GM19438 (cell line): ENCODE results near the gene CIAO2B.

ENCODE experiments used
- ATAC-seq: cut with Tn5 transposase; IDR thresholded peaks from one replicate; pipeline ENCODE4 v1.9.1; 2021; ENCODE audit warnings: low read depth; ENCODE audit not compliant: unreplicated experiment

The CIAO2B gene

DNA sequence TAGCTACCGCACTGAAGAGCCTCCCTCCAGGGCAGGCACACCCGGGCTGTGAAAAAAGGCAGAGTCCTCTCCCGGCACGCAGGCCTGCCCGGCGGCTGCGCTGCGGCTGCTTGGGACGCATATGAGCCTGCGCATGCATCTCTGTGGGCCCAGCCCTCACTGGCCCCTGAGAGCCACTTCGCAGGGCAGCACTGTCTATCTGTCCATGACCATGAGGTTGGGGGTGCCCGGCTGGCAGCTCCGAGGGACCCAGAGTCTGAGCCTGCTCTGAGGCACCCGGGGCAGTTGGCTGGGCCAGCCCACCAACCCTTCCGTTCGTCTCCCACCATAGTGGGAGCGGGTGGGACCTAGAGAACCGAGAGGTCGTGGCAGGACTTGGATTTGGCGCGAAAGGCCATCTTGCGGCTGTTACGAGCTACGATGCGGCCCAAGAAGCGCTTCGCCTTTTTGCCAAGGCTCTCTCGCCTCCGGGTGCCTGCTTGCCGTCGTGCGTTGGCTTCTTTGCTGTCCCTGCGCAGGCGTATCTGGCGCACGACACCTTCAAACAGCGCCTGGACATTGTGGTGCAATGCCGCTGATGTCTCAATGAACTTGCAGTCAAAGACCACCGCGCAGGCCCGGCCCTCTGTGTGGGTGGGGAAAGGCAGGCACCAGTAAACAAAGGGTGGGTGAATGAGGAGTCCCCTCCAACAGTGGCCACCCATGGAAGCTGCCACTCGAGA, 12.3 kb downstream of the CIAO2B start:
- no peak for ATAC-seq

DNA sequence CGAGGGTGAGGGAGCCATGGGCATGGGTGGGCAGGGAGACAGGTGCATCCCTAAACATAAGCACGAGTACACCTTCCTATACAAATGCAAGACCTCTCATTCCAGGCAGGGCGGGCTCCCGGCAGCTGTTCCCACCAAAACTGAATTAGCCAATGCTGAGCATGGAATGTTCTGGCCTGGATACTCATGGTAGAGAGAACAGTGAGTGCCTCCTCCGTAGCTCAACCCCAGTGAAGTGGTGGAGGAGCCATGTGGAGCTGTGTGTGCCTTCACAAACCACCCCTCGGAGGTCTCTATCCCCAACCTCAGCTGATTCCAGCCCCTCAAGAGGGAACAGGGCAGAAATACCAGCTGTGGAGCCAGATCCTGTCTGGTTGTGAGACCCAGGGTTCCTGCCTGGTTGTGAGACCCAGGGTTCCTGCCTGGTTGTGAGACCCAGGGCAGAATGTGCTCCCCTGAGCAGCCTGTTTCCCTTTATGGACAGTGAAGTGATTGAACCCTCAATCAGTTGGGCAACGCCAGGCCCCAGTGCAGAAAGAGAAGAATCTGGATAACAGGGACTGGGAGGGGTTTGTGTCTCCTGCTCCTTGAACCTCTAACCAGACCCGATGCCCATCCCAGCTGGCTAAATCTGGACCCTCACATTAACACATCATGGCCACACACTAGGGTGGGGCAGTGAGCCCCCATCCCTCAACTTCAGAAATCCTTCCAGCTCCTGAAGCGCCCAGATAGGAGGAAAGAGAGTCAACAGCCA, 13.1 kb downstream of the CIAO2B start:
- ATAC-seq = no peak

DNA sequence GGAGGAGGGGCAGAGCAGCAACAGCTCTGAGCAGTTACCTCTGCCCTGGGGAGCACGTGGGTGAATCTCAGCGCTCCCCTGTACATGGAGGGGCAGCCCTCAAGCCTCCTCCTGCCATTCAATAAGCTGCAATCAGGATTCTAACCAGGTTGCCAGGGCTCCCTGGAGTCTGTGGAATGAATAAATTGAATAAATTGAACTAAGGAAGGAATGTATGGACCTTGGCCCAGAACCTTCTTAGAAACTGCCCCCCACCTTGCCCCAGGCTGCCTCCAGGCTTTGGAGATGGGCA, 14.0 kb downstream of the CIAO2B start:
- ATAC-seq = no peak

DNA sequence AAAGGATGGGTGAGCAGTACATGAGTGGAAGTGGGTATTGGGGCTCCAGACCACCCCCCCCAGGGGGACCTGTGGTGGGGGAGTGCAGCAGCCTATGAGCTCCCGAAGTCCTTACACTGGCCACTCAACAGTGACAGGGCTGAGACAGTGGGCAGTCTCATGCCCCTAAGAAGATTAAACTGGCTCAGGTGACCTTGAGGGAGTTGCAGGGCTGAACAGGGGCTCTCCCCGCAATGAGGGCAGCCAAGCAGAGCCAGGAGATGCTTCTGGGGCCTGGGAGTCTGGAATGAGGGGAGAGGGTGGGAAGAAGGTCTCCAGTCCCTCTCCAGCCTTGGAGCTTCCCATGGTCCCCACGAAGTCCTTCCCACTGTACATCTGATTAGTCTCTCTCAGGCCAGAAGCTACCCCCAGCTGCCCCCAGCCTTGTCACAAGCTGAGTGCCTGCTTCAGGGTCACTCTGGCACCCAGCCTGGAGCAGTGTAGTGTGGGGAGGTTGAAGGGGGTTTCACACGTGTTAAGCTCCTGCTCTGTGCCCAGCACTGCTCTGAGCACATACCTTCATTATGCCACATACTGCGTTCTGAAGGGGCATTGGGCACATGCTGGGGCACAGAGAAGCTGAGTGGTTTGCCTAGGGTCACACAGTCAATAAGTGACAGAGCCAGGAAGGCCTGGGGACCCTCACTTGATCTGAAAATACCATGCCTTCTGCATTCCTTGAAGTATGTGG, 14.5 kb downstream of the CIAO2B start:
- no peak for ATAC-seq

DNA sequence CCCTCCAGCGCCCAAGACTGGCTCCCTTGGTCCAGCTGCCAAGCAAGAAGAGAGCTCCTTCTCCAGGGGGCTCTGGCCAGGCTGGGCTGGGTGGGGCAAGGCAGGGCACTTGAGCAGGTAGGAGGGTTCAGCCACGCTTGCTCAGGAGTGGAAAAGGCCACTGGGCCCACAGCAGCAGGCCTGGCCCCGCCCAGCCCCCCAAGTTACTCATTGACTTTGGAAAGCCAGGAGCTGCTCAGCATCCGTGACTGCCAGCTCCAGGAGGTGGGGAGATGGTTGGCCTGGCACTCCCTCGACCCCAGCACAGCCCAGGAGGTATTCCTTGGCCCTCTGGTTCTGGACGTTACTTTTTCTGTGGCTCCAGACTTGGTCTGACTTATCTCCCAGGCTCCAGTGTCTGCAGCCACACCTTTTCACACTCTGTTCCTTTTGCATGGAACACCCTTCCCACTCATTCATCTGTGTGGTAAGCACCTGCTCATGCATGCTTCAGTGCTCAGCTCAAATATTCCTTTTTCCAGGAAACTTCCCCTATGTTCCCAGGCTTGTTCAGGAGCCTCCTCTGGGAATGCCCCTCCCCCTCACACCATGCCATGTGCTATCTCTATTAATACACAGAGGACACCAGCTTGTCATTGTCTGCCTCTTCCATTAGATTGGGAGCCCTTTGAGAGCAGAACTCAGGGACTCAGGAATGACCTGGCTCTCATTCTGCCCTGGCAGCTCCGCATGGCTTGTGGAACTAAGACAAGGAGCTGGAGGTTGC, 15.2 kb downstream of the CIAO2B start, which contains the start of gene CDH16:
TSS of gene CDH16 (minus strand) at position 83 of the 766 bp plus-strand sequence. CDS start 820 bp downstream, outside the sequence.
- ATAC-seq = no peak

DNA sequence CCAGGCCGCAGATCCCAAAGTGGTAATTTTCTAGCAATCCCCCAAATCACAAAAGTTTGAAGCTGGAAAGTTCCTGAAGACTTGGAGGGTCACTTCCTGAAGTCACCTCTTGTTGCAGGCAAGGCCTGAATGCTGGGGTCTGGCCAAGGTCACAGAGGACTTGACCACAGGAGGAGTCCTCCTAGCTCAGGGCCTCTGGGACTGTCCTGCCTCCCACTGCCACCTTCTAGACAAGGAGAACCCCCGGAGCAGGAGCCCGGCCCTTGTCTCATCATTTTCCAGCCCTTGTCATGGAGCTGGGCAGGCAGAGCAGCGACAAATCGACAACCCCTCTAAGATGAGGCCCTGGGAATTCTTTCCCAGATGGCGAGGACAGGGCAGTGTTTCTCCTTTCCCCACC, 15.8 kb downstream of the CIAO2B start:
- ATAC-seq = no peak

DNA sequence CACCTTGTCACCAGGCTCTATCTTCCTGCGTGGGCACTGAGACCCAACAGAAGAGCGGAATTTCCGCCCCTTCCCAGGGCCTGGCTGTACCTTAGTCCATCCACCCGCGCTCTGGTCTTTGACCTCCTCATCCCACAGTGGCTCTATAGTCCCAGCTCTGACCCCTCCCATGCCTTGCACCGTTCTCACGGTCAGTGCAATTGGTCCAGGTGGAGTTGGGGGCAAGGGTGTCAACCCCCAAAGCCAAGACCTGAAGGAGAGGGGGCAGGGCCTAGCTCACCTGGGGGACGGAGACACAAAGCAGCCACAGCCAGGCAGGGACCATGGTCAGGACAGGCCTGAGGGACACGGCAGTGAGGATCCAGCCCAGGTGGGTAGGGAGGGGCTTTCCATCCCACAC, 16.5 kb downstream of the CIAO2B start:
- no peak for ATAC-seq

DNA sequence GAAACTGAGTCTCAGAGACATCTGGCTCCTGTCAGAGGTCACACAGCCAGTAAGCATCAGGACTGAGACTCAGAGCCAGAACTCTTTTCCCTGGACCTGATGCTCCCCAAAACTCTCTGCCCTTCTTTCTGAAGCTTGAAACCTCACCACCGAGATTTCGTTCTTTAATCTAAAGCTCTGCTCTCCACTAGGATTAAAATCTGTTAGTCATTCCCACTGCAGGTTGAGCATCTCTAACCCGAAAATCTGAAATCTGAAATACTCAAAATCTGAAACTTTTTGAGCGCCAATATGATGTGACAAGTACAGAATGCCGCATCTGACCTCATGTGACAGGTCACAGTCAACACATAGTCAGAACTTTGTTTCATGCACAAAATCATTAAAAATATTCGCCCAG, 17.7 kb downstream of the CIAO2B start:
- ATAC-seq = no peak

DNA sequence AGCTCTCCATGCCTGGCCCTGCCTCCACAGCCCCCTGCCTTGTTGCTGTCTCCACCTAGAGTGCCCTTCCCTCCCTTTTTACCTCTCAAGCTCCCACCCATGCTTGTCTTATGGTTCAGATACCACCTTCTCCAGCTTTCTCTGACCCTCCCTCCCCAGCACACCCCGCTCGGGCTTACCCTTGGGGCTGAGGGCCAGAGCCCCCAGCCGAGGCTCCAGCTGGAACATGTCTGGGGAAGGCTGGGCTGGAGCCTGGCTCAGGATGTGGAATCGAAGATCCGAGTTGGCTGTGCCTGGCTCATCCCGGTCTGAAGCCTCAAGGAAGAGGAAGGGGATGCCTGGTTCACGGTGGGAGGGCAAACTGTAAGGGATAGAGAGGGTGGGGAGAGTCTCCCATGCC, 19.2 kb downstream of the CIAO2B start:
- ATAC-seq = no peak

DNA sequence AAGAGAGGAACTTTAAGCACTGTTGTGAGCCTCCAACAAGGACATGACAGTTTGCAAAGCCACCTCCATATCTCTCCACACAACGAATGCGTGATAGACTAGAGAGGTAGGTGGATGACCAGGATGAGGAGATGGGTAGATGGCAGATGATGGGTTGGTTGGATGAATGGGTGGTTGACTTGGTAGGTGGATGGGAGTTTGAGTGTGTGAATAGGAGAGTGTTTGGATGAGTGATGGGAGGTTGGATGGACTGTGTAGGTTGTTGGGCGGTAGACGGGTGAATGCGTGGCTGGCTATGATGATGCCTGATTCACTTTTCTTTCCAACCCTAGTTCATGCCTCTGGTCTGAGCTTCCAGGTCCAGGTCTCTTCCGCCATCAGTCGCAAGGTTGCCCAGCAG, 19.7 kb downstream of the CIAO2B start:
- no peak for ATAC-seq

DNA sequence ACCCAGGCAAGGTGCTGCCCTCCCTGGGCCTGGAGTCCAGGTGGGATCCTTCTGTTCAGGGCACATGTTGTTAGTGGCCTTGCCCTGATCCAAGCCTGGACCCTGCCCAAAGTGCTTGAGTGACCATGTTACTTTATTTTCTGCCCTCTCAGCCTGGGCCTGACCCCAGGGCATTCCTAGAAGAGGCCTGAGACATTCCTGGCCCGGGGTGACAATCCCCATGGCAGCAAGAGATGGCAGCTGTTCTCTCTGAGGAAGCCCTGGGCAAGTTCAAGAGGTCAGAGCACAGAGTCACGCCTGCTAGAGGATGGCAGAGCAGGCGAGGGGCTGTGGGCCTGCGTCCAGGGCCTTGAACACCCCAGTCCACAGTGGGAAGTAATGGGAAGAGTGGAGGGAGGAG, 20.5 kb downstream of the CIAO2B start:
- ATAC-seq = no peak

DNA sequence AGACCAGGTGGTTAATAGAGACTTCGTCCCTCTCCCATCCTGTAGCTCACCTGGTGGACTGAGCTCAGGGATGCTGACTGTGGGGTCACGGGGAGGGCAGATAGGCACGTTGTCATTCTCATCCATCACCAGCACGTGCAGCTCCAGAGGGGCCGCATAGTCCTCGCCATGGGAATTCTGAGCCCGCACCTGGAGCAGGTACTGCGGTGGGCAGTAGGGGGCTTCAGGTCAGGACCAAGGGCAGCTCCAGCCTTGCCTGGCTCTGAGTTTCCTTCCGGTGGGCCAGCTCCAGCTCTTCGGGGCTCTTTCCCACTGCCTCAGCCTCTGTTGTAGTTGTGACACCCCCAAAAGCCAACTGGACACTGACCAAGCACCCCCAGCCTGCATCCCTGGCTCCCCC, 21.1 kb downstream of the CIAO2B start:
- ATAC-seq = no peak

DNA sequence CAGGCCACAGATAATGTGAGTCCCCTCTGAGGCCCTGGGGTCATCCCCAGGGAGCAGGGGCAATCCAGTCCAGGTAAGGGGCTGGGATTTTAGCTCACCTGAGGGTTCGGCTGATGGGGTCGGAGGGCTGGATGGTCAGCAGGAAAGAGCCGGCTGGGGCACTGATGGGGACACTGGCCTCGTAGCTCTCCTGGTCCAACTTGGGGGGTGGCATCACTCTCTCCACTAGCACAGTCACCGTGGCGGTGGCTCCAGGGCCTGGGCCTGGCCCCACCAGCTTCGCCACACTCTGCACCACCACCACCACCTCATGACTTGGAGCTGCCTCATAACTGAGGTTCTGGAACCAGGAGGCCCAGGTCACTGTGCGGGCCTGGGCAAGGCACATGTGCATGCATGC, 22.4 kb downstream of the CIAO2B start:
- ATAC-seq = no peak

DNA sequence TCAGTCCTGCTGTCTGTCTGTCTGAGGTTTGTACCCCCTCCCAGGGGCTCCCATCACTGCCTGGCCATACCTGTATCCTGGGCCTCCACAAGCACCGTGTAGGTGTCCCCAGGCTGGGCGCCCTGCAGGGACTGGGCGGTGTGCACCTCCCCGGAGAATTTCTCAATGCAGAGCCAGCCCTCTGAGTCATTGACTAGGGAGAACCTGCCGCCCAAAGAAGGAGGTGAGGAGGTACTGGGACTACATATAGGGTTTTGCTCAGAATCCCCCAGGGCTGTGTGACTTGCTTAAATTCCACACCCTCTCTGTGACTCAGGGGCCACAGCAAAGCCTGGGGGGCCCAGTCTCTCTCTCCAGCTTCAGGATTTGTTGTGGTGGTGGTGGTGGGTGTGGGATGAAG, 23.1 kb downstream of the CIAO2B start:
- no peak for ATAC-seq

DNA sequence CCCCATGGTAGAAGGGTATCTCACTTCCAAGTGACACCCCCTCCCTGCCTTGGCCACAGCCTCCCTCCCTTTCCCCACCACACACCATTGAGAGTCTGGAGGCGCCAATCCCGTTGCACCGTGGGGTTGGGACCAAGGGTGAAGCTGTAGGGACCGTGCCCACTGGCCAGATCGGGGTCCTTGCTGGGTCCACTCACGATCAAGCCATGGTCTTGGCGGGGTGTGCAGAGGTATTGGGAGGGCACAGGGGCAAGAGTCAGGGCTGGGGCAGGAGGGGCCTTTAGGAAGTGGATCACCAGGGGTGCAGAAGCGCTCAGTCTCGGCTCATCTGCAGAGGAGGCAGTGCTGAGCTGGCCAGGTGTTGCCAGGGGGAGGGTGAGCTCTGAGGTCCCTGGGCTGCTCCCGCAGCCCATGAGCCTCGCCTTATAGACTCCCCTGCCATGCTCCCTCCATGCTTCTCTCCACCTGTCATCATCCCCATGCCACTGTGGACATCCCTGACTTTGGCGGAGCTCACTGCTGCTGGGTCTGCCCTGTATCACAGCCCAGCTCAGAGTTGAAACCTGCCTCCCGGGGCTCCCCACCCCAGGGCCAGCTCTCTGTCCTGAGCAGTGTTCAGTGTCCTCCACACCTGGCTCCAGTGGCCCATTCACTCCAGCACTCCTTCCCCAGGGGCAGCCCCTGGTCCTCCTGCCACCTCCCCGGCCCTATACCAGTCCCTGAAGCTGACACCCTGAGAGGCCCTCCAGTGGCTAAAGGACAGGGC, 23.8 kb downstream of the CIAO2B start:
- no peak for ATAC-seq

DNA sequence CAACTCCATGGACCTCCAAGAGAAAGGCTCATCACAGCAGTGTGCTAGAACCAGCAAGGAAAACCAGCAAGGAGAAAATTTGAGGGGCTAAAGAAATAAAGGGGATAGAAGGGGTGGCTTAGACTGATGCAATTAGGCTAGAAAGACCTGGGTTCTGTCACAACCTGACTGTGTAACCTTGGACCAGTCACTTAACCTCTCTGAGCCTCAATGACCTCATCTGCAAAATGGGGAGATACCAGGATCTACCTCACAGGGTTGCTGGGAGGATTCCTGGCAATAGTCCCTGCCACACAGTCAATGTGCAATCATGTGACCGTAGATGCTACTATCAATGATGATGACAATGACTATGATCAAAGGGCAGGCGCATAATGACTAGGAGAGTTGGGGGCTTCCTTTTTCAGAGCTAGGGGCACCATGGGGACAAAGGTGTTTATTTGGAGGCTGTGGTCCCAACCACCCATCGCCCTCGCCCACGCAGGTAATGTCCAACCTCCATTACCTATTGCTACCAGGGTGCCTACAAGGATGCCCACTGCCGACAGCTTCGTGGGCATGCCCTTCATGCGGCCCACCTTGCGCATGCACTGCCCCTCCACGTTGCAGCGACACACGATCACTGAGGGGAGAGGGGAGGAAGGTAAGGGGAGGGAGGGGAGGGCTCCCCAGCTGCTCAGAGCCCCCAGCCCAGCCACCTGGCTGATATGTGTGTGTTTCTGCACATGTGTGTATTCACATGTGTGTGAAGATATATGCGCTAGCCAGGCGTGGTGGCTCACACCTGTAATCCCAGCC, 25.2 kb downstream of the CIAO2B start:
- no peak for ATAC-seq

DNA sequence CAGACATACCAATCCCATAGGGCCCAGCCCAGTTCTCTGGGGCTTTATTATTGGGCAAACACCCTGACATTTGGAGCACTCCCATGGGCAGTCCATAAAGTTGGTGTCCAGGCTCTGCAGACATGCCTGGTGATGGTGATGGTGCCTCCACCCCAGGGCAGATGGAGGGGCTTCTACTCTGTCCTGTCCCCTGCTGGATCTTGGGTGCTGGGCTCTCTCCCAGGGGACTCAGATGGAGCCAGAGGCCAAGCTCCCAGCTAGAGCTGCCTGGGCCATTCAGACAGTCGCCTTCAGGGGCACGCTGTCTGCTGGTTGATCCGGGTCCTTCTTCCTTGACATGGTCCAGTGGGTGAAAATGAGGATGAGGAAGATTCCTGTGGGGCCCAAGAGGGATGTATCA, 26.1 kb downstream of the CIAO2B start:
- no peak for ATAC-seq

DNA sequence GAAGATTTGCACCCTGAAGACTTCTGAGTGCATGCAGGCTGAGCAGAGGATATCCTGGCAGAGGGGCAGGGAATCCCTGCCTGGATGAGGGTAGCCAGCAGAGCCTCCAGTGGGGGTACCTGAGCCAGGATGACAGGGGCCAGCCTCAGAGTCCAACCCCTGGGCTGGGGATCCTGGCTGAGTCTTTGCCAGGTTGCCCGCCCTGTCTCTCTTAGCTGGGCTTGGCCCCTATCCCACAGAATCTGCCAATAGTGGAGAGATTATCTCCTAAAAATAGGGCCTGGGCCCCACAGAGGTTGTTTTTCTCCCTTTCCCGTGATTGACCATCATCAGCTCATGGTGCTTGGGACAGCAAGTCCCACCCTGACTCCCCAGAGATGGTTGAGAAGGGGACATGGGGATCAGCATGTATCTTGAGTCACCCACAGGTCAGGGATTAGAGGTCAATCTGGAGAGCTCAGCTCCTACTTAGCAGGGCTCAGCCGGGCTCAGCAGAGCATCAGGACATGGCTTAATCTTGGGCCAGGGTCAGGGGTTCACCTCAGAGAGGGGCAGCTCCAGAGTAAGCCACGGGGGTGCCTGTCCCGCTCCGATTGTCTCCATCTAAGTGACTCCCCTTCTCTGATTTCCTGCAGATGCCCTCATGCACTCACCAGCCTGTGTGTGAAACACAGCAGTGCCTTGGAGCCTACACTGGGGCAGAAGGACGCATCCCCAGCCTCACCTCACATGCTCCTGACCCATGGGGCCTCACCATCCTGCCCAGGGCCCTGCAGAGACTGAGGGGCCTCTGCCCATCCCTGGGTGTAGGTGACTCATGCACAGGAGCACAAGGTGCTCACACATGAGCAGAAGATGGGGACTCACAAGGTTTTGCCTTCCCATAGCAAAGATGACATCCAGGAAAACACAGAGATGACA, 27.0 kb downstream of the CIAO2B start:
- ATAC-seq = no peak
